ENCODE results near the gene LINGO1.

Gene LINGO1

GRCh38 chr15:77659350-77660321 lies 26.9 kb upstream of the LINGO1 start:
- Histone ChIP-seq H3K9me3 (ENCODE audit: severe bottlenecking) (no peaks in the 10 kb centered on the region), H3K4me3 (ENCODE audit: low read depth, low read length) (peak overlapping the region; percentile 8; the same call in 1 of the 2 replicates), H3K27ac (peak overlapping the region; percentile 44; the same call in 1 of the 2 replicates), H3K27me3 (ENCODE audit: insufficient read depth, low read depth, severe bottlenecking) (no peaks in the 10 kb centered on the region), H3K36me3 (no peaks in the 10 kb centered on the region)
- DNase-seq = peak; percentile 90
- TF ChIP-seq CTCF (IDR thresholded peaks at IDR 0.05; ENCODE audit: low read depth, low read length) = peak; percentile 72

- Histone ChIP-seq H3K36me3 (no peaks in the 10 kb centered on the region), H3K4me3 (ENCODE audit: low read depth, low read length) (no peak overlapping the region), H3K27ac (peak overlapping the region; percentile 5), H3K9me3 (ENCODE audit: severe bottlenecking) (no peaks in the 10 kb centered on the region), H3K27me3 (ENCODE audit: insufficient read depth, low read depth, severe bottlenecking) (no peaks in the 10 kb centered on the region)
- no peak for TF ChIP-seq CTCF (IDR thresholded peaks at IDR 0.05; ENCODE audit: low read depth, low read length)
- no peak for DNase-seq
Measured at GRCh38 chr15:77658304-77658703, 25.6 kb upstream of the LINGO1 start.

- H3K9me3 ChIP-seq (ENCODE audit: severe bottlenecking) = no peaks in the 10 kb centered on the region
- H3K4me3 ChIP-seq (ENCODE audit: low read depth, low read length) = no peak overlapping the region
- peak overlapping the region; percentile 5; the same call in 1 of the 2 replicates for H3K27ac ChIP-seq
- no peak for TF ChIP-seq CTCF (IDR thresholded peaks at IDR 0.05; ENCODE audit: low read depth, low read length)
- no peaks in the 10 kb centered on the region for H3K27me3 ChIP-seq (ENCODE audit: insufficient read depth, low read depth, severe bottlenecking)
- DNase-seq = peak; percentile 33
- no peaks in the 10 kb centered on the region for H3K36me3 ChIP-seq
Measured at GRCh38 chr15:77657634-77658238, 25.0 kb upstream of the LINGO1 start.

- Histone ChIP-seq H3K27me3 (ENCODE audit: insufficient read depth, low read depth, severe bottlenecking) (no peaks in the 10 kb centered on the region), H3K4me3 (ENCODE audit: low read depth, low read length) (no peak overlapping the region), H3K27ac (no peak overlapping the region), H3K36me3 (no peaks in the 10 kb centered on the region), H3K9me3 (ENCODE audit: severe bottlenecking) (no peaks in the 10 kb centered on the region)
- no peak for DNase-seq
- no peak for TF ChIP-seq CTCF (IDR thresholded peaks at IDR 0.05; ENCODE audit: low read depth, low read length)
Measured at GRCh38 chr15:77656294-77656693, 23.6 kb upstream of the LINGO1 start.

GRCh38 chr15:77654975-77655374 lies 22.3 kb upstream of the LINGO1 start:
- peak; percentile 83 for TF ChIP-seq CTCF (IDR thresholded peaks at IDR 0.05; ENCODE audit: low read depth, low read length)
- DNase-seq = peak; percentile 74
- H3K4me3 ChIP-seq (ENCODE audit: low read depth, low read length) = no peak overlapping the region
- H3K9me3 ChIP-seq (ENCODE audit: severe bottlenecking) = no peaks in the 10 kb centered on the region
- H3K27ac ChIP-seq = no peak overlapping the region
- H3K27me3 ChIP-seq (ENCODE audit: insufficient read depth, low read depth, severe bottlenecking) = no peaks in the 10 kb centered on the region
- H3K36me3 ChIP-seq = no peaks in the 10 kb centered on the region
